ENCODE data around the gene ENPP5.
"Not testable (repeated sequence)": the region's sequence is repeated elsewhere in the genome, so short reads cannot be mapped to it uniquely, and the experiment has no call there.

ENPP5 gene

DNA sequence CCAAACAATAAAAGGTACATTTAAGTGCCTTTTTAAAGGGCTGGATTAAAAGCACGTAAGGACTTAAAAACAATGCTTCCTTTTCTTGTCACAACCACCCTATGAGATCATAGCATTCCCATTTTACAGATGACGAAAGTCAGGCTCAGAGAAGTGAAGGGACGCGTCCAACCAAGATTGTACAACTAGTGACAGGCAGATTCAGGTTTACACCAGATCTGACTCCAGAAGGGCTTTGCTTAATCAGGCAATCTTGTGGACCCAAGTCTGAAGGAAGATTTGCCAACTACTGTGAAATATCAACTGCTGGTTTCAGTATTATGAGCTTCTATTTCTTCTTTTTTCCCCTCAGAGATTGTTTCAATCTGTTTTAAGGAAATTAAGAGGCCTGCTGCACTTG is 40.1 kb downstream of the ENPP5 start:
- no peak for ATAC-seq
- TF ChIP-seq ZNF70 (CRISPR knock-in tag; IDR thresholded peaks at IDR 0.05) (no peak), RARB (CRISPR knock-in tag; IDR thresholded peaks at IDR 0.05) (no peak)
- TF ChIP-seq, protein P1, sequence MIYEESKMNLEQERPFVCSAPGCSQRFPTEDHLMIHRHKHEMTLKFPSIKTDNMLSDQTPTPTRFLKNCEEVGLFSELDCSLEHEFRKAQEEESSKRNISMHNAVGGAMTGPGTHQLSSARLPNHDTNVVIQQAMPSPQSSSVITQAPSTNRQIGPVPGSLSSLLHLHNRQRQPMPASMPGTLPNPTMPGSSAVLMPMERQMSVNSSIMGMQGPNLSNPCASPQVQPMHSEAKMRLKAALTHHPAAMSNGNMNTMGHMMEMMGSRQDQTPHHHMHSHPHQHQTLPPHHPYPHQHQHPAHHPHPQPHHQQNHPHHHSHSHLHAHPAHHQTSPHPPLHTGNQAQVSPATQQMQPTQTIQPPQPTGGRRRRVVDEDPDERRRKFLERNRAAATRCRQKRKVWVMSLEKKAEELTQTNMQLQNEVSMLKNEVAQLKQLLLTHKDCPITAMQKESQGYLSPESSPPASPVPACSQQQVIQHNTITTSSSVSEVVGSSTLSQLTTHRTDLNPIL (CRISPR knock-in tag; IDR thresholded peaks at IDR 0.05; ENCODE audit: low read depth), result no peak

DNA sequence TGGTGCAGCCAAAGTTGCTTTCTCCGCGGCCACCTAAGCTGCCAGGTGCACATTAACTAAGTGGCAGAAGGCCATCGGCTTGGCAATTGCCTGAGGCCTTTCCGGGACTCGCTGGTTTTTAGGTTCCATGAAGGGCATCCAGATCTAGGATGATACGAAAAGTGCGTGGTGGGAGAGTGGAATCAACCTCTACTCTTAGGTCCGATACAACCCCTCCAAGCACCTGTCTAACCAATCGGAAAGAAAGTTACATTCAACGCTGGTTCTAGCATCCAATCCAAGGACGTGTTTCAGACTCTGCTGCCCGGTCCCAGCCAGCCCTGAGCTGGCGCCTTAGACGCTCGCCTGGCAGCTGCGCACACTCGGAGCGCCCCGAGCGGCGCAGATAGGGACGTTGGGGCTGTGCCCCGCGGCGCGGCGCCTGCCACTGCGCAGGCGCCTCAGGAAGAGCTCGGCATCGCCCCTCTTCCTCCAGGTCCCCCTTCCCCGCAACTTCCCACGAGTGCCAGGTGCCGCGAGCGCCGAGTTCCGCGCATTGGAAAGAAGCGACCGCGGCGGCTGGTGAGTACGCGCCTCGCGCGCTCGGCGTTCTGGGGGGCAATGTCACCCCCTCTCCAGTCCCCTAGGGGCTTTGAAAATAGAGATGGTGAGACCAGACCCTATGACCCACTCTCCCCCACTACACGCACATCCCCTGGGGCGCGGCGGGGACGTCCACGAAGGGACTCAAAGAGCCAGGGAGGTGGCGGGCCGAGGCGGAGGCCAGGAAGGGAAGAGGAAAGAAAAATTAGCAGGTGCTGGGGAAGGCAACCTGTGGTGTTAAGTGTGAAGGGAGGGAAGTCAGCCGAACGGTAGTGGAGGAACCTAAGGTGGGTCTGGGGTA is 40.9 kb downstream of the ENPP5 start, which contains the start of gene ENPP4:
ENPP4 (plus strand) TSS at position 361 of the 883 bp plus-strand sequence. CDS start 9,595 bp downstream, outside the sequence.
- no peak for TF ChIP-seq RARB (CRISPR knock-in tag; IDR thresholded peaks at IDR 0.05)
- no peak for TF ChIP-seq PPARA (CRISPR knock-in tag; IDR thresholded peaks at IDR 0.05; ENCODE audit: borderline replicate concordance)
- TF ChIP-seq, protein P2, sequence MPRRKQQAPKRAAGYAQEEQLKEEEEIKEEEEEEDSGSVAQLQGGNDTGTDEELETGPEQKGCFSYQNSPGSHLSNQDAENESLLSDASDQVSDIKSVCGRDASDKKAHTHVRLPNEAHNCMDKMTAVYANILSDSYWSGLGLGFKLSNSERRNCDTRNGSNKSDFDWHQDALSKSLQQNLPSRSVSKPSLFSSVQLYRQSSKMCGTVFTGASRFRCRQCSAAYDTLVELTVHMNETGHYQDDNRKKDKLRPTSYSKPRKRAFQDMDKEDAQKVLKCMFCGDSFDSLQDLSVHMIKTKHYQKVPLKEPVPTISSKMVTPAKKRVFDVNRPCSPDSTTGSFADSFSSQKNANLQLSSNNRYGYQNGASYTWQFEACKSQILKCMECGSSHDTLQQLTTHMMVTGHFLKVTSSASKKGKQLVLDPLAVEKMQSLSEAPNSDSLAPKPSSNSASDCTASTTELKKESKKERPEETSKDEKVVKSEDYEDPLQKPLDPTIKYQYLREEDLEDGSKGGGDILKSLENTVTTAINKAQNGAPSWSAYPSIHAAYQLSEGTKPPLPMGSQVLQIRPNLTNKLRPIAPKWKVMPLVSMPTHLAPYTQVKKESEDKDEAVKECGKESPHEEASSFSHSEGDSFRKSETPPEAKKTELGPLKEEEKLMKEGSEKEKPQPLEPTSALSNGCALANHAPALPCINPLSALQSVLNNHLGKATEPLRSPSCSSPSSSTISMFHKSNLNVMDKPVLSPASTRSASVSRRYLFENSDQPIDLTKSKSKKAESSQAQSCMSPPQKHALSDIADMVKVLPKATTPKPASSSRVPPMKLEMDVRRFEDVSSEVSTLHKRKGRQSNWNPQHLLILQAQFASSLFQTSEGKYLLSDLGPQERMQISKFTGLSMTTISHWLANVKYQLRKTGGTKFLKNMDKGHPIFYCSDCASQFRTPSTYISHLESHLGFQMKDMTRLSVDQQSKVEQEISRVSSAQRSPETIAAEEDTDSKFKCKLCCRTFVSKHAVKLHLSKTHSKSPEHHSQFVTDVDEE (CRISPR knock-in tag; IDR thresholded peaks at IDR 0.05), result no peak
- TF ChIP-seq OSR1 (CRISPR knock-in tag; IDR thresholded peaks at IDR 0.05), result no peak
- ATAC-seq, result peak; percentile 99

DNA sequence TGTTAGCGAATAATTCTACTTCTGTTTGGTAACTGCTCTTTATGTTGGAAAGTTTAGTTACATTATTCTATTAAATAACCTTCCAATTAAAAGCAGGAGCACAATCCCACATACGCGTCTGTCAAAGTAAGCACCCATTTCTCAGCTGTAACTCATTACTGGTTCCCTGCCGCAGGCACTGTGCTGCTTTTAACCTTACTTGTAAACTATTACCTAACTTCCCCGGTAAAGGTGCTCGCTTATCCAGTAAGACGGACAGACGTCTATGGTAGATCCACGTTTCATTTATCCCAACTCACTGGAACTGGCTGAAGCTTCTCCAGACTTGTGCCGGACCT is 41.5 kb downstream of the ENPP5 start:
- no peak for ATAC-seq
- TF ChIP-seq, protein P2 (CRISPR knock-in tag; IDR thresholded peaks at IDR 0.05), result no peak
- no peak for TF ChIP-seq OSR1 (CRISPR knock-in tag; IDR thresholded peaks at IDR 0.05)
- TF ChIP-seq ISL1 (CRISPR knock-in tag; IDR thresholded peaks at IDR 0.05), result no peak
- TF ChIP-seq ZFP30 (CRISPR knock-in tag; IDR thresholded peaks at IDR 0.05), result no peak
- TF ChIP-seq, protein P1 (CRISPR knock-in tag; IDR thresholded peaks at IDR 0.05; ENCODE audit: low read depth), result no peak
- no peak for TF ChIP-seq TOX (CRISPR knock-in tag; IDR thresholded peaks at IDR 0.05; ENCODE audit: borderline replicate concordance)
- TF ChIP-seq, protein P3, sequence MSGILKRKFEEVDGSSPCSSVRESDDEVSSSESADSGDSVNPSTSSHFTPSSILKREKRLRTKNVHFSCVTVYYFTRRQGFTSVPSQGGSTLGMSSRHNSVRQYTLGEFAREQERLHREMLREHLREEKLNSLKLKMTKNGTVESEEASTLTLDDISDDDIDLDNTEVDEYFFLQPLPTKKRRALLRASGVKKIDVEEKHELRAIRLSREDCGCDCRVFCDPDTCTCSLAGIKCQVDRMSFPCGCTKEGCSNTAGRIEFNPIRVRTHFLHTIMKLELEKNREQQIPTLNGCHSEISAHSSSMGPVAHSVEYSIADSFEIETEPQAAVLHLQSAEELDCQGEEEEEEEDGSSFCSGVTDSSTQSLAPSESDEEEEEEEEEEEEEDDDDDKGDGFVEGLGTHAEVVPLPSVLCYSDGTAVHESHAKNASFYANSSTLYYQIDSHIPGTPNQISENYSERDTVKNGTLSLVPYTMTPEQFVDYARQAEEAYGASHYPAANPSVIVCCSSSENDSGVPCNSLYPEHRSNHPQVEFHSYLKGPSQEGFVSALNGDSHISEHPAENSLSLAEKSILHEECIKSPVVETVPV (CRISPR knock-in tag; IDR thresholded peaks at IDR 0.05), result no peak
- TF ChIP-seq TCF4 (CRISPR knock-in tag; IDR thresholded peaks at IDR 0.05; ENCODE audit: borderline replicate concordance), result no peak

DNA sequence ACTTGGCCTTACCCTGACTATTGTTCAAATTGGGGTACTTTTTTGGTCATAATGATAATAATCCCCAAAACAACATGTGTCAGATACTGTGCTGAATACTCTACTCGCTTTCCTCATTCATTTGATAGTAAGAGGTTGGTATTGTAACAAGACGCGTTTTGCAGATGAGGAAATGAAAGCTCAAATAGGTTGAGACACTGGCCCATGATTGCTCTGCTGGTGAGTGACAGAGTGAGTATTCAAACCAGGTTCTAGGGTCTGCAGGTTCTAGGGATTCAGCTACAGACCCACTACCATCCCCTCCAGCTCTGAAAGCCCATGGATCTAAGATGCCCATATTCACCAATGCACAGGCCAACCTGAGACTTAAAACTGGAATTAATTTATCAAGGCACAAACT is 42.3 kb downstream of the ENPP5 start:
- no peak for ATAC-seq

DNA sequence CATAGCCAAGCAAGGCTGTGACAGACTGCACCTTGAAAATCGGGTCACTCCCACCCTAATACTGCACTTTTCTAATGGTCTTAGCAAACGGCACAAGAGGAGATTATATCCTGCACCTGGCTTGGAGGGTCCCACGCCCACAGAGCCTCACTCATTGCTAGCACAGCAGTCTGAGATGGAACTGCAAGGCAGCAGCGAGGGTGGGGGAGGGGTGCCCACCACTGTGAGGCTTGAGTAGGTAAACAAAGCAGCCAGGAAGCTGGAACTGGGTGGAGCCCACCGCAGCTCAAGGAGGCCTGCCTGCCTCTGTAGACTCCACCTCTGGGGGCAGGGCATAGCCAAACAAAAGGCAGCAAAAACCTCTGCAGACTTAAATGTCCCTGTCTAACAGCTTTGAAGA is 51.1 kb downstream of the ENPP5 start:
- not testable (repeated sequence) for ATAC-seq

More for the DNA sequence above, 42.3 kb downstream of the ENPP5 start:
- TF ChIP-seq, protein P4, sequence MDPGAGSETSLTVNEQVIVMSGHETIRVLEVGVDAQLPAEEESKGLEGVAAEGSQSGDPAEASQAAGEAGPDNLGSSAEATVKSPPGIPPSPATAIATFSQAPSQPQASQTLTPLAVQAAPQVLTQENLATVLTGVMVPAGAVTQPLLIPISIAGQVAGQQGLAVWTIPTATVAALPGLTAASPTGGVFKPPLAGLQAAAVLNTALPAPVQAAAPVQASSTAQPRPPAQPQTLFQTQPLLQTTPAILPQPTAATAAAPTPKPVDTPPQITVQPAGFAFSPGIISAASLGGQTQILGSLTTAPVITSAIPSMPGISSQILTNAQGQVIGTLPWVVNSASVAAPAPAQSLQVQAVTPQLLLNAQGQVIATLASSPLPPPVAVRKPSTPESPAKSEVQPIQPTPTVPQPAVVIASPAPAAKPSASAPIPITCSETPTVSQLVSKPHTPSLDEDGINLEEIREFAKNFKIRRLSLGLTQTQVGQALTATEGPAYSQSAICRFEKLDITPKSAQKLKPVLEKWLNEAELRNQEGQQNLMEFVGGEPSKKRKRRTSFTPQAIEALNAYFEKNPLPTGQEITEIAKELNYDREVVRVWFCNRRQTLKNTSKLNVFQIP (CRISPR knock-in tag; IDR thresholded peaks at IDR 0.05; ENCODE audit: borderline replicate concordance, low read depth), result no peak
- TF ChIP-seq ZNF565 (CRISPR knock-in tag; conservative IDR thresholded peaks at IDR 0.05; ENCODE audit: low read depth) (no peak), OSR1 (CRISPR knock-in tag; IDR thresholded peaks at IDR 0.05) (no peak), ARNTL (CRISPR knock-in tag; IDR thresholded peaks at IDR 0.05; ENCODE audit: borderline replicate concordance, low read depth) (no peak), ZC3H10 (CRISPR knock-in tag; IDR thresholded peaks at IDR 0.05) (no peak), BACH2 (CRISPR knock-in tag; IDR thresholded peaks at IDR 0.05; ENCODE audit: borderline replicate concordance) (no peak), TOX (CRISPR knock-in tag; IDR thresholded peaks at IDR 0.05; ENCODE audit: borderline replicate concordance) (no peak)

Measured in SK-N-SH treated with all-trans-retinoic acid at 6 μM for 48 hours (cell line).